ENCODE results near the gene PDGFRB.

GRCh38 chr5:150179019-150179620 lies 23.5 kb upstream of the PDGFRB start:
- no peak for TF ChIP-seq CTCF (IDR thresholded peaks at IDR 0.05)
- TF ChIP-seq POLR2A (IDR thresholded peaks at IDR 0.05): no peak
